C4-2B (cell line): ENCODE data around the gene SH3RF3.
"Not testable (repeated sequence)": the region's sequence is repeated elsewhere in the genome, so short reads cannot be mapped to it uniquely, and the experiment has no call there.

Source experiments
- H3K27ac ChIP-seq: fragments of 450-650 bp; 2 replicates; pipeline ENCODE4 v1.5.1; 2017
- ZFX ChIP-seq: fragments of 450-650 bp; IDR thresholded peaks from 2 replicates; pipeline ENCODE4 v1.6.1; 2017
- TF ChIP-seq, protein P1 (sequence below): fragments of 450-650 bp; conservative IDR thresholded peaks from 2 replicates; pipeline ENCODE4 v1.5.1; 2017; ENCODE audit warnings: mild to moderate bottlenecking

Gene SH3RF3

DNA sequence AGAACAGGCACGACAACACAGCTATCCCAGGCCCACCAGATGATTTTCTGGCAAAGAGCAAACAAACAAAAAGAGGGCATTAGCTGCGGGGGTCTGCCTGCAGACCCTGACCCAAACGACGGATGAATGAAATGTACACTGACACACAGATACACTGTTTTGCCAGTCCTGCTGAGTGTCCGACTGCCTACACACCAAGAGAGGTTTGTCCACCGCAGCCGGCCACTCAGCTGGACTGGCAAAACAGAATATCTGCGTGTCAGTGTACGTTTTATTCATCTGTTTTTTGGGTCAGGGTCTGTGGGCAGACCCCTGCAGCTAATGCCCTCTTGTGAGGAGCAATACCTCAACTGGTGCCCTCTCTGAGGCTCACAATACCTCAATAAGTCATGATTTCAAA, 10.7 kb upstream of the SH3RF3 start:
- TF ChIP-seq, protein P1, sequence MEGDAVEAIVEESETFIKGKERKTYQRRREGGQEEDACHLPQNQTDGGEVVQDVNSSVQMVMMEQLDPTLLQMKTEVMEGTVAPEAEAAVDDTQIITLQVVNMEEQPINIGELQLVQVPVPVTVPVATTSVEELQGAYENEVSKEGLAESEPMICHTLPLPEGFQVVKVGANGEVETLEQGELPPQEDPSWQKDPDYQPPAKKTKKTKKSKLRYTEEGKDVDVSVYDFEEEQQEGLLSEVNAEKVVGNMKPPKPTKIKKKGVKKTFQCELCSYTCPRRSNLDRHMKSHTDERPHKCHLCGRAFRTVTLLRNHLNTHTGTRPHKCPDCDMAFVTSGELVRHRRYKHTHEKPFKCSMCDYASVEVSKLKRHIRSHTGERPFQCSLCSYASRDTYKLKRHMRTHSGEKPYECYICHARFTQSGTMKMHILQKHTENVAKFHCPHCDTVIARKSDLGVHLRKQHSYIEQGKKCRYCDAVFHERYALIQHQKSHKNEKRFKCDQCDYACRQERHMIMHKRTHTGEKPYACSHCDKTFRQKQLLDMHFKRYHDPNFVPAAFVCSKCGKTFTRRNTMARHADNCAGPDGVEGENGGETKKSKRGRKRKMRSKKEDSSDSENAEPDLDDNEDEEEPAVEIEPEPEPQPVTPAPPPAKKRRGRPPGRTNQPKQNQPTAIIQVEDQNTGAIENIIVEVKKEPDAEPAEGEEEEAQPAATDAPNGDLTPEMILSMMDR: no peak
- no peak for TF ChIP-seq ZFX
- no peak overlapping the region for H3K27ac ChIP-seq

DNA sequence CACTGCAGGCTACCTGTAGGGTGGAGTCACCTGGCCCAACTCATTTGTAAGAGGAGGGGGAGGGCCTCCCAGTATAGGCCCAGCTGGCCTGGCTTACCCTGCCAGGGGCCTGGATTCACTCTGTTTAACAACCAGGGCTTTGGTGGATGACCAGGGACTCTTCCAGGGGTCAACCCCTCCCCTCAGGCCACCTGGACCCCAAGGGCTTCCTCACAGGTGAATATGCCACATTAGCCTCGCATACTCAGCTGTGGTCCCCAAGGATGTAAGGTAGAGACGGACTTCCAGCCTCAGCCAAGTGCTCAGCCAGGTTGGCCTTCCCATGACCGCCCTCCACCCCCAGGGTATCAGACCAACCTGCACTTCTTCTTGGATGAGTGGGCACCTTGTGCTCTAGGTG, 8.8 kb upstream of the SH3RF3 start:
- TF ChIP-seq, protein P1: no peak
- TF ChIP-seq ZFX: no peak
- H3K27ac ChIP-seq: no peak overlapping the region

DNA sequence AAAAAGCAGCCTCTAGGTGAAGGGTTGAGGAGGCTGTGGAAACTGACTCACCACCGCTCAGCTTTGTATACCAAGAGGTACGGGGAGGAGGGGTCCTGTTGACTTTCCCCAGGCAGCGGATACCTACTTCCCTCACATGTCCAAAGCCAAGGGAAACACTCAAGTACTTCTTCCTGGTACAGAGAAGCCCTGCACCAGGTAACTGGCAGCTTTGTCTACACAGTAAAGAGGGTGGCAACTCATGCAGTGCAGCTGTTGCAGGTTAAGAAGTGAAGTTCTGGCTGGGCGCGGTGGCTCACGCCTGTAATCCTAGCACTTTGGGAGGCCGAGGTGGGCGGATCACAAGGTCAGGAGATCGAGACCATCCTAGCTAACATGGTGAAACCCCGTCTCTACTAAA, 8.3 kb upstream of the SH3RF3 start:
- not testable (repeated sequence) for H3K27ac ChIP-seq

DNA sequence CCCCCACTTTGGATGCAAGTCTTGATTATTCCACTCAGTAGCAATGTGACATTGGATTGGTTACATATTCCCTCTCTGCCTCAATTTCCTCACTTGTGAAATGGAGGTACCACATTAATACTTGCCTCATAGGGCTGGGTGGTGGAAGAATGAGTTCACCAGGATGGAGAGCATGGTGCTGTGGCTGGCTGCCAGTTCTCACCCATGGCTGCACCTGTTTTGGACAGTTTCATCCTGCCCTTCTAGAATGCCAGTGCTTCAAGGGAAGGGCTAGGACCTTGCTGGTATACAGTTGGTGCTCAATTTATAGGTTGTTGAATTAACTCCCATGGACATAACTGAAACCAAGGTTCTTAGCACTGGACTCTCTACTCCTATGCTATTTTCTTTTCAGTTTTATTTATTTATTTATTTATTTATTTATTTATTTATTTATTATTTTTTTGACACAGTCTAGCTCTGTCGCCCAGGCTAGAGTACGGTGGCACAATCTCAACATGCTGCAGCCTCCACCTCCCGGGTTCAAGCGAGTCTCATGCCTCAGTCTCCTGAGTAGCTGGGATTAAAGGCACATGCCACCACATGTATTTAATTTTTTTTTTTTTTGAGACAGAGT, 5.3 kb upstream of the SH3RF3 start:
- no peak overlapping the region for H3K27ac ChIP-seq
- no peak for TF ChIP-seq ZFX
- TF ChIP-seq, protein P1: no peak

DNA sequence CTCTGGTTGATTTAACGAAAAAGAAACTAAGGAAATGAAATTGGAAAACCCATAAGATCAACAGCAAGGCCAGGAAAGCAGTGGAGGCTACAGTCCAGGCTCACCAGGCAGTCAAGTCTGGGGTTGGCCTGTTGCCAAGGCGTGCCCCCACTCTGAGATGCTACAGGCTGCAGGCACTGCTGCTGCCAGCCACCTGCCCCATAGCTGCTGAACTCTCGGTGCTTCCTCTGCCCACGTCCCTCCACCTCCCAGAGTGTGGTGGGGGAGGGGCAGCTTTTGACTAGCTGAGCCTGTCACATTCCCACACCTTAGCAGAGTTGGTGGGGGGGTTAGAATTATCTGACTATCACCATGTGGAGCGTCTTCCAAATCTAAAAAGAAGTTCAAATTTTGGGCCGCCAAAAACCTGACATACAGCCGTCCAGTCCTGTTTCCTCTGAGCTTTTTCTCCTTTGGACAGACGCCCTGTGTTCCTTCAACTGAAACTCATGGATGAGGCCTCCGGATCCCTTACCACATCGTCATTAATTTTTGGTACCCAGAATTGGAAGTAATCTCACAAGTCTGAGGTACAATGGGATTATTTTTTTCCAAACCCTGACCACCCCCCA, 3.9 kb upstream of the SH3RF3 start:
- TF ChIP-seq ZFX: no peak
- TF ChIP-seq, protein P1: no peak
- H3K27ac ChIP-seq: no peak overlapping the region

DNA sequence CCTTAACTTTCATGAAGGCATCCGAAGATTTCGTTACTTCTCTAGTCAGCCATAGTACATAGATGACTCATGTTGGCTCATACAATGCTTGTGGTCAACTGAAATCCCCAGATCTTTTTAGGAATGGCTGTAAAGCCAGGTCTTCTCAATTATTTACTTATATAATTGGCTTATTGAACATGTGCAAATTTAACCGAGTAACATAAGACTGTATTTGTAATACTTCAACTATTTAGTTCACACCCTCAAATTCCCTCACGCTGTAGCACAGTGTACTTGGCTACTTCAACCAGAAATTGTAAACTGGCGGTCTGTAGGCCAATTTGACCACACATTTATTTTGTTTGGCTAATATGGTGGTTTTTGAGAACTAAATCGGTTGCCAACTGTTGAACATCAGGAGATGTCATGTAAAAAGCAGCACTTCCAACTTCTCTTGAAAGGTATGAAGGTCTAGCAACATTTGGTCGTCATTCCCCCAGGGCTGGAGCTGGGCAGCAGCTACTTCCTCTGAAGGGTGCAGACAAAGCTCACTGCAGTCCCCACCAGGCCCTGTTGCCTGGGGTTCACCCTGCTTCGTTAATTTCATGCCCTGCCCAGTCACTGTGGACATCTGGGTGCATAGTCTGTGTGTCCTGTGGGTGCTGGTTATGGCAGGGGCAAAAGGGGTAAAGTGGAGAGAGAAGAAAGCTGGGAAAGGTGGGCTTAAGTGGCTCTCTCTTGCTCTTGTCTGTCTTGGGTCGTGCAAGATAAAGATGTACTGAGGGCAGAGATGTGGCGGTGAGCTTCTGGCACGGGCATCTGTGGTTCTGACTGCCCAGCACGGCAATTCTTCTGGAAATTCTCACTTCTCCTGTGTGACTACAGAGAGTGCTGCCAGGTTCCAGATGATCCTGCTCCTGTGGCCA, 3.2 kb upstream of the SH3RF3 start:
- TF ChIP-seq, protein P1: no peak
- no peak for TF ChIP-seq ZFX
- H3K27ac ChIP-seq: no peak overlapping the region

DNA sequence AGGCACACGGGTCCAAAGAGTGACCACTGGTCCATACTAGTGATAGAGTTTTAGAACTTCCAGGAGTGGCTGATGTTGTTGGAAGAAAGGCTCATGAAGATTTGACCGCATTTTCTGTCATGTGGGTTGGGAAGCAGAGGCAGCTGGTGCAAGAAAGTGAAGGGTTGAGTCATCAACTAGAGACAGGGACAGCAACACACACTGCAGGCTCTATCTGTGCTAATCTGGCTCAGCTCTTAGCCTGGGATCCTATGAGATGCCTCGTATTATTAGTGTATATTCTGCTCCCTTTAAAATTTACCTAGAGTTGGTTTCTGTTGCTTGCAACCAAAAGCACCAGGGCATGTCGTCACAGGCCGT, 2.5 kb upstream of the SH3RF3 start:
- TF ChIP-seq, protein P1: no peak
- TF ChIP-seq ZFX: no peak

More for the DNA sequence above, 2.5 kb upstream of the SH3RF3 start:
- H3K27ac ChIP-seq: no peak overlapping the region
